Measurements from ENCODE around the gene RAP1GAP2. TPM values are rescaled to one million over a fixed set of nuclear protein-coding genes. Genes with fewer than 3 reads are reported as not detected.
A peak's percentile ranks its signal among the peaks of the same experiment; 100 is the strongest.

The RAP1GAP2 gene
- total RNA-seq, 1 donor from 2014 or later = 3.8 TPM

DNA sequence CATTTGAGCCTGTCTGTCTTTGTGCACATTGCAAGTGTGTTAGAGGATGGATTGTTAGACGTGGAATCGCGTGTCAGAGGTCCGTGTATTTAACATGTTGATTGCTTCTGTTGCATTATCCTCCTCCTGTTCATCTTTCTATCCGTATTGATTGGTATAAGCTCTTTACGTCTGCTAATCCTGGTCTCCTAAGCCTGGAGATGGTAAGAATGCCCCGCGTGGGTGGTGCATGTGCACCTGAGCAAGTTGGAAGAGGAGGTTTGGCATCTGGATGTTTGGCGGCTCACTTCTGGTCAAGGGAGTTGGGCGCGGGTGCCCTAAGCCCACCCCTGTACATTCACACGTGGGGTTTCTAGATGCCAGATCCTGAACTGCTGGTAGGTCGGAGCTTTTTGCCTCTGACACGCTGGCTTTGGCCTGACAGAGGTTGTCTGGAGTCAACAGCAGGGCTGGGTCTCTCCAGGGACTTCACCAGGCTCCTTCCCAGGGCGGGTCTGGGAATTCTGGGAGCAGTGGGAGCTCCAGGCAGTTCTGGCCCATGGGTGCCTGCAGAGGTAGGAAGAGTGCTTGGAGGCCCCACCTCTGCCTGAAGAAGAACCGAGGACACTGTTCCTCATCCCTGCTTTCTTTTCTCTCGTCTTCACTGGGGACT lies 159.8 kb downstream of the RAP1GAP2 start:
- no peak overlapping the region for H3K4me3 Mint-ChIP-seq
- peaks cover 26% of the 10 kb centered on the region for H3K4me1 ChIP-seq

DNA sequence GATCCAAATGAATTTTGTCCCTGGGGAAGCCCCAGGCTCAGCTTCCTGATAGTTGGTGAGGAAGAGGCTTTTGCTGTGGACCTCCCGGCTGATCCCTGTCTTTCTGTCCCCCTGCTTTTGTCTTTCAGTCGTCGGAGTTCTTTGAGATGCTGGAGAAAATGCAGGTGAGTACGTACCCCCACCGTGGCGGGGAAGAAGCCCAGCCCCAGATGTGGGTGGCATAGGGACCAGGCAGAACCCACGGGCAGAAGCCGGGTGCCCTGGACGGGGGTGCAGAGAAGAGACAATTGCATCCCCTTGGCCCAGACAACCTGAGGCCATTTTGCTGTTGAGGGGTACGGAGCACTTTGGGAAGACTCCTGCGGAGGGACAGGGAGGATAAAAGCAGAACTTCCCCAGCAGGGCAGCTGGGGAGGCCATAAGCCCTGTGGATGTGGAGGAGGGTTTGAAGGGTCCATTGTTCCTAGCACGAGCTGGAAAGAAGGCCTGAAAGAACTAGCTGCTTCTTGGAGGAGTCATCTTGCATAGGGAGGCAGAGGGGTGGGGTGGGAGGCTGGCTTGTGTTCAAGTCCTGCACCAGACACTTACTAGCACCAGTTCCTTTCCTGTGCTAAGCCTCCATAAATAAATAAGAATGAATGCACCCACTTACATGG lies 161.5 kb downstream of the RAP1GAP2 start:
- H3K27ac Mint-ChIP-seq = no peak overlapping the region
- no peaks in the 10 kb centered on the region for H3K9me3 Mint-ChIP-seq
- DNase-seq (ENCODE audit: low spot score) = no peak
- H3K4me3 Mint-ChIP-seq = no peak overlapping the region
- Histone ChIP-seq H4K20me1 (ENCODE audit: low read depth) (no peaks in the 10 kb centered on the region), H3K4me2 (peak overlapping the region; percentile 20), H3K4me3 (no peak overlapping the region), H2AFZ (replicated peaks) (peak overlapping the region; percentile 26), H3K27ac (no peak overlapping the region), H3K36me3 (no peaks in the 10 kb centered on the region), H3K27me3 (no peaks in the 10 kb centered on the region), H3K9me3 (ENCODE audit: low read depth) (no peaks in the 10 kb centered on the region), H3K9ac (no peak overlapping the region), H3F3A (ENCODE audit: low read depth) (peaks cover 9% of the 10 kb centered on the region), H3K4me1 (peaks cover 26% of the 10 kb centered on the region), H3K79me2 (ENCODE audit: low read depth) (no peaks in the 10 kb centered on the region)
- H3K4me1 Mint-ChIP-seq = peaks cover 13% of the 10 kb centered on the region
- TF ChIP-seq EZH2 (IDR thresholded peaks at IDR 0.05) (no peak), EZH2phosphoT487 (IDR thresholded peaks at IDR 0.05) (no peak)
- TF ChIP-seq, protein P1, sequence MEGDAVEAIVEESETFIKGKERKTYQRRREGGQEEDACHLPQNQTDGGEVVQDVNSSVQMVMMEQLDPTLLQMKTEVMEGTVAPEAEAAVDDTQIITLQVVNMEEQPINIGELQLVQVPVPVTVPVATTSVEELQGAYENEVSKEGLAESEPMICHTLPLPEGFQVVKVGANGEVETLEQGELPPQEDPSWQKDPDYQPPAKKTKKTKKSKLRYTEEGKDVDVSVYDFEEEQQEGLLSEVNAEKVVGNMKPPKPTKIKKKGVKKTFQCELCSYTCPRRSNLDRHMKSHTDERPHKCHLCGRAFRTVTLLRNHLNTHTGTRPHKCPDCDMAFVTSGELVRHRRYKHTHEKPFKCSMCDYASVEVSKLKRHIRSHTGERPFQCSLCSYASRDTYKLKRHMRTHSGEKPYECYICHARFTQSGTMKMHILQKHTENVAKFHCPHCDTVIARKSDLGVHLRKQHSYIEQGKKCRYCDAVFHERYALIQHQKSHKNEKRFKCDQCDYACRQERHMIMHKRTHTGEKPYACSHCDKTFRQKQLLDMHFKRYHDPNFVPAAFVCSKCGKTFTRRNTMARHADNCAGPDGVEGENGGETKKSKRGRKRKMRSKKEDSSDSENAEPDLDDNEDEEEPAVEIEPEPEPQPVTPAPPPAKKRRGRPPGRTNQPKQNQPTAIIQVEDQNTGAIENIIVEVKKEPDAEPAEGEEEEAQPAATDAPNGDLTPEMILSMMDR (IDR thresholded peaks at IDR 0.05) = no peak
- H3K27me3 Mint-ChIP-seq (ENCODE audit: insufficient read depth, low read depth) = peaks cover 28% of the 10 kb centered on the region
- no peaks in the 10 kb centered on the region for H3K36me3 Mint-ChIP-seq

More for the DNA sequence above, 159.8 kb downstream of the RAP1GAP2 start:
- Histone ChIP-seq H3K27me3 (no peaks in the 10 kb centered on the region), H3K9ac (no peak overlapping the region), H4K20me1 (ENCODE audit: low read depth) (no peaks in the 10 kb centered on the region), H3K36me3 (no peaks in the 10 kb centered on the region), H3K4me2 (no peak overlapping the region), H3K4me3 (no peak overlapping the region), H3K27ac (no peak overlapping the region), H2AFZ (replicated peaks) (no peak overlapping the region), H3K79me2 (ENCODE audit: low read depth) (no peaks in the 10 kb centered on the region), H3F3A (ENCODE audit: low read depth) (peaks cover 9% of the 10 kb centered on the region), H3K9me3 (ENCODE audit: low read depth) (no peaks in the 10 kb centered on the region)
- H3K36me3 Mint-ChIP-seq = no peaks in the 10 kb centered on the region
- TF ChIP-seq EZH2 (IDR thresholded peaks at IDR 0.05) = no peak
- TF ChIP-seq, protein P1 (IDR thresholded peaks at IDR 0.05) = no peak
- TF ChIP-seq EZH2phosphoT487 (IDR thresholded peaks at IDR 0.05) = no peak
- H3K4me1 Mint-ChIP-seq = peaks cover 13% of the 10 kb centered on the region
- peaks cover 21% of the 10 kb centered on the region for H3K27me3 Mint-ChIP-seq (ENCODE audit: insufficient read depth, low read depth)
- no peak overlapping the region for H3K27ac Mint-ChIP-seq
- no peaks in the 10 kb centered on the region for H3K9me3 Mint-ChIP-seq
- DNase-seq (ENCODE audit: low spot score) = no peak

DNA sequence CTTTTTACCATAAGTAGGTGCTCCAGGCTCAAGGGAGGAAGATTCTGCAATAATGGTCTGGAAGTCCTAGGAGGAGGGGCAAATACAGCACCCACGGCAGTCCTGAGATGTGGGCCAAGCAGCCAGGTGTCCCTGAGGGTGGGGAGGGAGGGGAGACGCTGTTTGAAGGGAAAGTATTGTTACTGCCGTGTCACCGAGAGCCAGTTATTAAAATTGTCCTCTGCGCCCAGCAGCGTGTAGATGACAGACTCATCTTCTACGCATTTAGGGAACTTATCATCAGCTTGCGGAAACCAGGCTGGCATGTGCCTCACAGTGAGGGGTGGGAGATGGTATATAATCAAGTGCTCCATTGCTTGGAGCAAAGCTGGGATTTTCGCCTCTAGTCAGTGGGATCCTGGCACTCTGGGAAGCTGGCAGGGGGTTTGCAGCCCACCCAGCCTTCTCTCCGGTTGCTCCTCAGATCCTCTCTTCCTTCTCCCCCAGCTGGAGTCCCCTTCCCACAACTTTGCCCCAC lies 162.5 kb downstream of the RAP1GAP2 start:
- TF ChIP-seq EZH2 (IDR thresholded peaks at IDR 0.05) (no peak), EZH2phosphoT487 (IDR thresholded peaks at IDR 0.05) (no peak)
- TF ChIP-seq, protein P1 (IDR thresholded peaks at IDR 0.05) = no peak
- Histone ChIP-seq H3K4me2 (no peak overlapping the region), H2AFZ (replicated peaks) (no peak overlapping the region)

More for the DNA sequence above, 162.5 kb downstream of the RAP1GAP2 start:
- Histone ChIP-seq H3K36me3 (no peaks in the 10 kb centered on the region), H3K79me2 (ENCODE audit: low read depth) (no peaks in the 10 kb centered on the region), H3K27me3 (no peaks in the 10 kb centered on the region), H3K27ac (no peak overlapping the region), H3F3A (ENCODE audit: low read depth) (peaks cover 9% of the 10 kb centered on the region), H3K4me1 (peaks cover 26% of the 10 kb centered on the region), H3K4me3 (no peak overlapping the region), H3K9ac (no peak overlapping the region), H4K20me1 (ENCODE audit: low read depth) (no peaks in the 10 kb centered on the region), H3K9me3 (ENCODE audit: low read depth) (no peaks in the 10 kb centered on the region)
- Mint-ChIP-seq H3K27me3 (ENCODE audit: insufficient read depth, low read depth) (peaks cover 29% of the 10 kb centered on the region), H3K4me1 (peaks cover 15% of the 10 kb centered on the region), H3K4me3 (no peak overlapping the region), H3K9me3 (no peaks in the 10 kb centered on the region), H3K27ac (no peak overlapping the region), H3K36me3 (no peaks in the 10 kb centered on the region)
- no peak for DNase-seq (ENCODE audit: low spot score)

Measured in neural progenitor cell (in vitro differentiated cells).